GM23248 (cell line): Measurements from ENCODE around the gene KRT222.

ENCODE experiments used
- EZH2 ChIP-seq: fragments of 200-600 bp; sonication (generic); IDR thresholded peaks from 2 replicates; pipeline ENCODE4 v1.6.1; 2018; ENCODE audit warnings: antibody characterized with exemption, mild to moderate bottlenecking; ENCODE audit not compliant: insufficient read depth, poor library complexity, severe bottlenecking
- EZH2phosphoT487 ChIP-seq: fragments of 200-600 bp; sonication (generic); IDR thresholded peaks from 2 replicates; pipeline ENCODE4 v1.6.1; 2018; ENCODE audit warnings: antibody characterized with exemption, moderate library complexity, mild to moderate bottlenecking, low read depth; ENCODE audit not compliant: insufficient read depth

DNA sequence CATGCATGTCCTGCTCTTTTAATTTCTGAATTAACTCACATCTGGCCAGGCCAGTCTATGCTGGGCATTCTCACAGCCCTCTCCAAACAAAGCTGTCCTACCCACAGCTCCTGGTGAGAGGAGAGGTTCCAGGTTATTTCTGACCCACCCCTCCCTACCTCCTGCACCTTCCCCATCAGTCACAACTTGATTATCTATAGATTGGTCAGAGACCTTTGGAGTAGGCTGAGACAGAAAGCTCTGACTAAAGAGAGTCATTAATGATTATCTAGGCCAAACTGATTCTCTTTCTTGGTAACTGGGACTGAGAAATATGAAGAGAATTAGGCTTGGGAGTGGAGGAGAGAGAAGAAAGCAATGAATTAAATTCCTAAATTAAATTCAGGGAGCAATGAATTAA, 1.4 kb upstream of the KRT222 start:
- TF ChIP-seq EZH2 (no peak), EZH2phosphoT487 (no peak)
